GM18868 (cell line): Measurements from ENCODE around the gene PSMD12.
"Not testable (repeated sequence)": the region's sequence is repeated elsewhere in the genome, so short reads cannot be mapped to it uniquely, and the experiment has no call there.

Source experiments
- ATAC-seq: cut with Tn5 transposase; IDR thresholded peaks from one replicate; pipeline ENCODE4 v1.9.1; 2021; ENCODE audit warnings: mild to moderate bottlenecking, moderate library complexity; ENCODE audit not compliant: unreplicated experiment

PSMD12 gene

DNA sequence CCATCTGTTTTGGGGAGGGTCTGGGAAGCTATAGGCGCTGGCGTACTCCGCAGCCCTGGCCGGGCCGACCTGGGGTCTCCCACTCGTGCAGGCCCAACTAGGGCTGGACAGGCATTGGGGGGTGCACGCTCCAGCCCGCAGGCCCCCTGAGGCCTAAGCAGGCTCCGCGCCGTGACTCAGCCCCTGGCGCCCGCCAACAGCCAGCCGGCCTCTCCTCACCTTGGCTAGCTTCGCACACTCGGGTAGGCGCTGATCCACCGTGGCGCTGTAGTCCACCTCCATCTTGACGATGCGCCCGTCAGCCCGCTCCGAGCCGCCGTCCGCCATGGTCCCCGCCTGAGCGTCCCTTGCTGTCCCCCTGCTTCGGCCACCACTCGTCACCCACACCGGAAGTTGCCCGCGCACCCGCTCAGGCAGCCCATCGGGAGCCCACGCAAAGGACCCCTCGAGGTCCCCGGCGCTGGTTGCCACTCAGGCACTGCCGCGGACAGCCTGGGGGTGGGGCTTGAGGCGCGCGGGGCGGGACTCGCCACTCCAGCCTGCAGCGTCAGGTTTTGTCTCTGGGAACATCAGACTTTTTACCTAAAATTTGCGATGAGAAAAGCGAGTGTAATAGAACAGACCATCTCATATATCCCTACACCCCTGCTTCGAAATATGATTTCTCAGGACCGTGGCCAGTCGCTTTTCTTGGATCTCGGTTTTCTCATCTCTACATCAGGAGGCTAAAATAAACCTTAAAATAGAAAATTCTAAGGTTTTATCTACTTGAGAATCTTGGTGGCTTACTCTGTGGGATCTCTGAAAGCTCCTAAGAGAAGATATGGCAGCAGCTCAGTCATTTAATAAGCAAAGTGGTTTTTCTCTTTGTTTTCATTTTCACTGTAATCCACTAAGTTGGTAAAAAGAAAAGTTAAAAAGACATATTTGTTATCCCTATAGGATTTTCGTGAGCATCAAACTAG is at the start of gene PSMD12:
Gene PSMD12 (minus strand): TSS at position 385 of the 965 bp plus-strand sequence. CDS start 58 bp downstream, at position 327.
- peak; percentile 89 for ATAC-seq

DNA sequence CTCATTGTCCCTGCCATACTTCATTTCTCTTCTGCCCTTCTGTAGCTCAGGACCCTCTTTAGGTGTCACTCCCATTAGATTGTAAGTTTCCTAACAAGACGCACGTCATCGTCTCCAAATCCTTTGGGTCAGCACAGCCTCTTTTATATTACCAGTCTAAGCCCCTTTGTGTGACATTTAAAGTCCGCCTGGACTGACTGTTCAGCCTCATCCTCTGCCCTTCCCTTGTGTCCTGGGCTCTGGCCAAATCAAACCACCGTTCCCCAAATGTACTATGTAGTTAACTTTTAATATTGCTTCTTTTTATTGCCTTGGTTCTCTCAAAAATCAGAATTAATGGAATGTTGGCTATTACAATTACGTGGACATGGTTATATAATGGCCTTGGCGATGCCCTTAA is 48.9 kb upstream of the PSMD12 start:
- ATAC-seq, result no peak

DNA sequence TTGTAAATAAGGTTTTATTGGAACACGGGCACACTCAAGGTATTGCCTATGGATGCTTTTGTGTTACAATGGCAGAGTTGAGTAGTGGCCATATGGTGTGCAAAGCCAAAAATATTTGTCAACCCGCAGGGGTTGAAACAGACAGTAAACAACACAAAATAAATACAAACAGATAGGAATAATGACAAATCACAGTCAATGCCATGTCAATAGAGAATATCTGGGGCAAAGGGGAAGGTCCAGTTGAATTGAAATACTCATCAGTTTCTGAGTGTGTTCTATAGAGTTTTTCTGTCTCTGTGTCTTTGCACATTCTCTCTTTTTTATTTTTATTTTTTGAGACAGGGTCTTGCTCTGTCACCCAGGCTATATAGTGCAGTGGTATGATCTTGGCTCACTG is 48.2 kb upstream of the PSMD12 start:
- ATAC-seq, result no peak

DNA sequence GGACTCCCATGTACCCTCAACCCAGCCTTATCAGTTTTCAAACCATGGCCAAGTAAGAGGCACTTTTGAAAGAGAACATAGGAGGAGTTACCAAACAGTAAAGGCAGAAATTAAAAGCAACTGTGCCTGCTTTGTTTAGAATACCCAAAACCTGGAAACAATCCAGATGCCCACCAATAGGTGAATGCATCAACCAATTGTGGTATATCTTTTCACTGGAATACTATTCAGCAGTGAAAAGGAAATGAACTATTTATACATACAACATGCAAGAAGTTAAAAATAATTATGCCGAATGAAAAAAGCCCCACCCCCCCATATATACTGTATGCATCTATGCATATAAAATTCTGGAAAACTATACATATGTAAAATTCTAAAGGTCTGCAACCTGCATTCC is 47.8 kb upstream of the PSMD12 start:
- no peak for ATAC-seq

DNA sequence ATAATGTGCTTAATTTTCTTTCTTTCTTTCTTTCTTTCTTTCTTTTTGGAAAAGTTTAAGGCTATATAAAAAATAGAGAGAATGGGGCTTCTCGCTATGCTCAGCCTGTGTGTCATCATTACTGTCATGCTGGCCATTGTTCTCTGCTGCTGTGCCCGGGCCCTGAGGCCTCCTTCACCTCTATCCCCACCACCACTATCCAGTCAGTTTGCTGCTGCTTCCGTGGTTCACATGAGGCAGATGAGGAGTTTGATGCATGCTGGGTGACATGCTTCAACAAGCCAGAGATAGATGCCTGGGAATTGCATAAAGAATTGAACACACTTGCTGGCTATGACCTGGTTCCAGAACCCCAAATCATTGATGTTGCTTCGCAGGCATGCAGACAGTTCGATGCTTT is 47.0 kb upstream of the PSMD12 start:
- no peak for ATAC-seq

DNA sequence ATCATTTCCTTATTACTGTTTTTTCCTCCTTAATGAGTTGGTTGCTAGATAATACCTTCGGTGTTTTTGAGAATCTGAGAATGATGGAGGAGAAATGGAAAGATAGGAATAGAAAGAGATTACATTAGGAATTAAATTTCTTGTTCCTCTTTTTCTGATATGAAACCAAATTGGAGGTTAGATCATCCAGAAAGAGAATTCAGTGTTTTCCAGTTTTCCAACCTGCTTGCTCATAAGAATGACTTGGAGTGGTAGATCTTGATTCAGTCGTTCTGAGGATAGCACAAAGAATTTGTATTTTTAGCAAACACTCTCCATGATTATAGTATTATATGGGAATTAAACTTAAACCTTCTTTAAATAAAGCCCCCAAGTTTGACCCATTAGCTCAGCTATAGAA is 46.6 kb upstream of the PSMD12 start:
- no peak for ATAC-seq

DNA sequence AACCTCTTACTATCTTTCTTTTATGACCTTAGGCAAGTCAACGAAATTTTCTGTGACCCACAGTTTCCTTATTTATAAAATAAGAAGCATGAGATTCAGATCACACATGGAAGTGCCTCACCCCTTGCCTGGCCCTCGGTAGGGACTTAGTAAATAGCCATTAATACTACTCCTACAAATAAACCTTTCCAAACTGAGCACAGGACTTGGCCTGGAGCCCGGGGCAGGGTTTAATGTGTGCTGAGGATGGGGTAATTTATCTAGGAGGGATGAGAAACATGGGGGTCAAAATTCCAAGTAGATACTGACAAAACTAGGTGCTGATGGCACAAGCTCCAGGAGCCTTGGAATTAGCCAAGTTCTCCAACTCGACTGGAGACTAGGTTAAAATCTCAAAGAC is 45.7 kb upstream of the PSMD12 start:
- ATAC-seq, result no peak

DNA sequence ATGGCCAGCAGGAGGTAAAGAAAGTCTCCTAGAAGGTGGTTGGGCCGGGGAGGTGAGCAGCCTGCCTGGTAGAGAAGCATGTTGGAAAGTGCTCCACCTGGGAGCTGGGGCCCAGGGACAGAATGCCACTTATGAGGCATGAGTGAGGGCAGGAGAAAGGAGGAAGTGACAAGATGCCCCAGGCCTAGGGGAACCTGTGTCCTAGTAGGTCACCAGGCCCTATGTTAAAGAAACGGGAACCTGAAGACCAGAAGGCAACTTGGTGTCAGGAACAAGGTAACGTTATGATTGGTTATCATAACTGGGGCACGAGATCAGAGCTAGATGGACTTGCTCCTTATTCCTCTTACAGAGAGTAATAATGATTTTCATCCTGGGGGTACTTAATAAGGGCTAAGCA is 45.0 kb upstream of the PSMD12 start:
- no peak for ATAC-seq

DNA sequence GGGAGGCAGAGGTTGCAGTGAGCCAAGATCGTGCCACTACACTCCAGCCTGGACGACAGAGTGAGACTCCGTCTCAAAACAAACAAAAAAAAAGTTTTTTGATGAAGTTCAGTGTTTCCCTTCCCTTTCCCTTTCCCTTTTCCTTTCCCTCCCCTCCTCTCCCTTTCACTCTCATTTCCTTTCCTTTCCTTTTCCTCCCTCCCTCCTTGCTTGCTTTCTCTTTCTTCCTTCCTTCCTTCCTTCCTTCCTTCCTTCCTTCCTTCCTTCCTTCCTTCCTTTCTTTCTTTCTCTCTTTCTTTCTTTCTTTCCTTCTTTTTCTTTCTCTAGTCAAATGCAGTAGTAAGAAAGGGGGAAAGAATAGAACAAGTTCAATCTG is 42.1 kb upstream of the PSMD12 start:
- ATAC-seq, result not testable (repeated sequence)

DNA sequence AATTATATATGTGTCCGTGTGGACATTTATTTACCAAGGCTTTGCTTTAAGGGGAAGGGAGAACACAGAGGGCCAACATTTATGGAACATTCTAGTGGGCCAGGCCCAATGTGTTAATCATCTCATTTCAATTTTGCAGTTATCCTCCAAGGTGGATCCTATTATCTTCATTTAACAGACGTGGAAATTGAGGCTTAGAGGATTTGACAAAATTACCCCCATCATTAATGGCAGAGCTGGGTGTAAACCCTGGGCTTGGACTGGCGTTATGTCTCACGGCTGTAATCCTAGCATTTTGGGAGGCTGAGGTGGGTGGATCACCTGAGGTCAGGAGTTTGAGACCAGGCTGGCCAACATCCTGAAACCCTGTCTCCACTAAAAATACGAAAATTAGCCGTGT is 37.1 kb upstream of the PSMD12 start:
- ATAC-seq, result no peak

DNA sequence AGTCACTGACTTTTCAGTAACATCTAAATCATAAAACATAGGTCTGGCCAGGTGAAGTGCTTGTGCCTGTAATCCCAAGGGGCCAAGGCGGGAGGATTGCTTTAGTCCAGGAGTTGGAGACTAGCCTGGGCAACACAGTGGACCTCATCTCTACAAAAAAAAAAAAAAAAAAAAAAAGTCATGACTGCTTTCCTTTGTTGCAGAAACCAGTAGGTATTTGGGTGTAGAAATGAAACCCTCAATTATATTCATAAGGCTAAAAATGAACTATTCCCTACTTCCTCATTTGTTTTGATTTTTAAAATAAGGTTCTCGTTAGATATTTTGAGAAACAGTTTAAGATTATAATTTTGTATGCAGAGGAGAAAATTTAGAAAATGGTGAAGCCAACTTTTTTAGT is 36.7 kb upstream of the PSMD12 start:
- ATAC-seq, result no peak

DNA sequence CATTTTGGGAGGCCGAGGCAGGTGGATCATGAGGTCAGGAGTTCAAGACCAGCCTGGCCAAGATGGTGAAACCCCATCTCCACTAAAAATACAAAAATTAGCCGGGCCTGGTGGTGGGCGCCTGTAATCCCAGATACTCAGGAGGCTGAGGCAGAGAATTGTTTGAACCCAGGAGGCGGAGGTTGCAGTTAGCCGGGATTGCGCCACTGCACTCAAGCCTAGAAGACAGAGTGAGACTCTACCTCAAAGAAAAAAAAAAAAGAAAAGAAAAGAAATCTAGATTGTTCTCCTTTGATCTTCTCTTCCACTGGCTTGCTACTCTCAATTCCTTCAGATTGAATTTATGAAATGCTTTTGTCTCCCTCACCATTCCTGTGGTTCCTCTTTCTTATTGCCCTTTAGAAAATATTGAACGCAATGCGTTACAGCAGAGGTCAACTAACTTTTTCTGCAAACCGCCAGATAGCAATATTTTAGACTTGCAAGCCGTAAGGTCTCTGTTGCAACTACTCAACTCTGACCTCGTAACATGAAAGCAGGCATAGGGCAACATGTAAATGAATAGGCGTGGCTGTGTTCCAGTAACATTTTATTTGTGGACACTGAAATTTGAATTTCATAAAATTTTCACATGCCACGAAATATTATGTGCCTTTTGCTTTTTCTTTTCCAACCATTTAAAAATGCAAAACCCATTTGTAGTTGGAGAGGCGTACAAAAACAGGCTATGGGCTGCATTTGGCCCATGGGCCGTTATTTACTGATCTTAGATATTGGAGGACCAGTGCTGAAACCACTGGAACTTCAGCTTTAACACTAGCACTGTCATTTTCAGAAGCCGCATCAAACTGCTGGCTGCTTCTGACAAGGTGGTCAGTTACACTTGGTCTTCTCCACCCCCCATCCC is 35.5 kb upstream of the PSMD12 start:
- ATAC-seq, result no peak

DNA sequence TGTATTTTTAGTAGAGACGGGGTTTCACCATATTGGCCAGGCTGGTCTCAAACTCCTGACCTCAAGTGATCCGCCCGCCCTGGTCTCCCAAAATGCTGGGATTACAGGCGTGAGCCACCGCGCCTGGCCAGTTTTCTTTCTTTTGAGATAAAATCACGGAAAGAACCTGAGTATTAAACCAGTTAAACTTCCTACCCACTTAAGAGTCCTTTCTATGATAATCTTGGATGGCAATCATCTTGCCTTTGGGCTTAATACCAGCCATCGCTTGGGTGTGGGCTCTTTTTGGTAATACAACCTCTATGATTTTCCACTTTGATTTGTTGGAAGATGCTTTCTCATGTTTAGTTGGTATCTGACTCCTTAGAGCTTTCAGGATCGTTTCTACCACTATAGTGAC is 34.7 kb upstream of the PSMD12 start:
- ATAC-seq, result no peak

DNA sequence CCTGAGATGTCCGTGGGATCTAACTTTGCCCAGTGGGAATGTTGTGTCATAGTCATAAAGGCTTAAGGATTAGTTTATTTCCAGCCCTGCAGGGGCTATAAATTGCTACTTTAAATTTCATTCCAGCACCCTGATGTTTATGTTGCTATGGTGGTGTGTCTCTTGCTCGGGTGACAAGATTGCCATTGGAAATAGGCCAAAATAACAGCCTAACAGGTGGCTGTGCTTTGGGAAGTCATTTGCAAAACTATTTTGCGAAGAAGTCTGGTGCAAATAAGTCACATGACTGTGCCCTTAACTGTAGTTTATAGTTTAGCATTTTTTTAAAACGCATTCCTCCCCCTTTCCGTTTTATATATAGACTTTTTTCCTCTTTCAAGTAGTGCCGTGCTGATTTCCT is 33.8 kb upstream of the PSMD12 start:
- ATAC-seq, result no peak

DNA sequence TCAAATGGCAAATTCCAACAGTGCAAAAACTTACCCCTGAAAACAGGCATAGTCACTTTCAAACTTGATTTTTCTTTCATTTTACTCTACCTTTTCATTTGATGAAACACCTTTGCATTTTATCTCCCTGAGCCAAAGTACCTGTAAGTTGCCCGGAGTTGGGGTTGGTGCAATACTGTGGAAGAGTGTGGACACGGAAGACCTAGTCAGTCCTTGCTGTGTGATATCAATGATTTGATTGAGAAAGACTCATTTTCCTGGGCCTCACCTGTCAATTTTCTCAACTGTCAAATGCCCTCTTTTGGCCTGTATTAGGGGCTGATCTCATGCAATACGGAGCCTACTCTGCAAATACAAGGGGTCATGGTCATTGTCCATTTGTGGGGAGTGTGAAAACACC is 33.3 kb upstream of the PSMD12 start:
- no peak for ATAC-seq

DNA sequence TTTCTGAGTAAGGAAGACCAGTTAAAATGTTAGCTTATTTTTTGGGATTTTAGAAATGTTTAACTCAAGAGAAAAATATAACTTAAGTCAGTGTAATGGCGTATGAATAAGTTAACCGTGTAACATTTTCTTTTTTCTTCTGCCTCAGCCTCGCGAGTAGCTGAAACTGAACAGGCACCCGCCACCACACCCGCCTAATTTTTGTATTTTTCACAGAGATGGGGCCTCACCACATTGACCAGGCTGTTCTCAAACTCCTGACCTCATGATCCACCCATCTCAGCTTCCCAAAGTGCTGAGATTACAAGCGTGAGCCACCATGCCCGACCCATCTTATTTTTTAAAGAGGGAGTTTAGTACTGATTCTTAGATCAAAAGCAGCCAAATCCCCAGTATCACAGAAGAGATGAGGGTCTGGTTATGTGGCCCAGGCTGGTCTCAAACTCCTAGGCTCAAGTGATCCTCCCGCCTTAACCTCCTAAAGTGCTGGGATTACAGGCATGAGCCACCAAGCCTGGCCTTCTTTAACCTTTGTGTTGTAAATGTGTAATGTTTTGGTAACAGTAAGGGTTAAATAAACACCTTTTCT is 27.5 kb upstream of the PSMD12 start:
- no peak for ATAC-seq

DNA sequence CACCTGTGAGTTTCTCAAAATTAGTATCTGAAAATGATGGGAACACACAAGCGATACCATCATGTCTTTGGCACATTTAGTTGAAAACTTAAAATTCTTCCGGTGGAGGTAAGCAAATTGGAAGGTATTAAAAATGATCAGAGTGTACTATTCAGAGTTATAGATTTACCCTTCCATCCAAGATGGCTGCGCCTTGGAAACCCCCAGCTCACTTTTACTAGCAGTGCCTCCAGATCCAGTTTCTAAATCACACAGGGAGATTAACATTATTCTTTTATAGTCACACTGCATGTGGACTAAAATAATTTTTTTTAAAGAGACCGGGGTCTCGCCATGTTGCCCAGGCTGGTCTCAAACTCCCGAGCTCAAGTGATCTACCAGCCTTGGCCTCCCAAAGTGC is 25.7 kb upstream of the PSMD12 start:
- no peak for ATAC-seq

DNA sequence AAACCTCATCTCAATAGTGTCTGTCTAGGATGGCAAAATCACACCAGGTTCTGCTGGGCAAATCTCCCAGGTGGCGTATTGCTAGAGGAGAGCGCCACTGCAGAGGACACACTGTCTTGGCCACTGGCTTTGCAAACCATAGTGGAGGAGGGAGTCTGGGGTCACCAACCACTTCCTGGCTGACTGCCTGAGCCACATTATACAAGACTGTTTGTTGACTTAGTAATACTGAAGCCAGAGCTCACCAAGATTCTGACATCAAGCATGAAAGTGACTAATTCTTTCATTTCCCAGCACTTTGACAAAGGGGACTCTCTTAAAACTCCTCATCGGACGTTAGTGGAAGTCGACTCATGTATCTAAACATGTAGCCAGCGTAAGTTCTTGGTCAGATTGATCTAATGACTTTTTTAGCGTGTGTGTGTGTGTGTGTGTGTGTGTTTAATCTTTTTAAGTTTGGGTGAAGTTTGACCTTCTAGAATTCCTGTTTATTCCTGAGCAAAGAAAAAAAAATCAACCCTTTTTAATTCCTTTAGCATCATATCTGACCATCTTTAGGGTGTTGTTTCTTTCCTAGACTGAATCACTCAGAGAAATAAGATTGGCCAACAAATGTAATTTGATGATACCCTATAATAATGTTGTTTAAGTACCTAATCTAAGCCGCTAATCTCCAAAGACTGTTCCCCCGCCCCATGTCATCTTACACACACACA is 24.4 kb upstream of the PSMD12 start:
- ATAC-seq, result peak; percentile 96

DNA sequence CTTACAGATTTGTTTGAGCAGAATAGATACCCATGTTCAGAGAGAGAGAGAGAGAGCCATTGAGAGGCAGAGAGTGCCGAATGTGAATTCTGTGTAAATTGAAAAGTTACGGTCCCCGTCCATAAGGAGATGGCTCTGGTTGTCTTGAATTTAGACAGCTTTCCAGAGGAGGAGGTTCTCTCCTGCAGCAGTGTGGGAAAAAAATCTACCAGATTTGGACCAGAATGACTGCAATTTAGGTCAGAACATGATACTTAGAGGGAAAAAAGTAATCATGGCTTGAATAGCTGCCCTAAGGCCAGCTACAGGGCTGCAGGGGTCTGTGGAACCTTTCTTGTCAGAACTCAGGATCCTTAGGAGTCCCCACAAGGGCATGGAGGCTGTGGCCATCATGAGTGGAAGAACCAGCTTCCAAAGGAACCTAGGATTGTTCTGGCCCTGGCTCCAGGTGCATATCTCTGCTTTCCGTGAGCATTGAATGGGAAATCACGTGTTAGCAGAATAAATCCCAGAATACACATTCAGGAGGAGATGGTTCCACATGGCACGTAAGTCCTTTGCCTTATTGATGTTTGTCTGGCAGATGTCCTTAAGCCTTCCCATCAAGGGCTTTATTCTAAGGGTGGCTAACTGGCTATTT is 23.7 kb upstream of the PSMD12 start:
- no peak for ATAC-seq

DNA sequence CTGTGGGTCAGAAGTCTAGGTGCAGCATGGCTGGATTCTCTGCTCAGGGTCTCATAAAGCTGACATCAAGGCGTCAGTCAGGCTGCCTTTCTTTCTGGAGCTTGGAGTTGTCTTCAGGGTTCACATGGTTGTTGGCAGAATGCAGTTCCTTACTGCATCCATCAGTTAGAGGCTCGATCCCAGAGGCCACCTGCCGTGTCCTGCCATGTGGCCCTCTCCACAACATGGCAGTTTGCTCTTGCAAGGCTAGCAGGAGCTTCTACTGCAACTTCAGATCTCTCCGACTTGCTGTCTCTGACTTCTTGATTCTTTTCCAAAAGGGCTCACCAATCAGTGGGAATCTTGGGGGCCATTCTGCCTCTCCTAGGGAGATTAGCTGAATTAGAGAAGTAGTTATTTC is 22.6 kb upstream of the PSMD12 start:
- no peak for ATAC-seq
